Mononuclear cell (primary cell): ENCODE data around the gene IYD. TPM values are rescaled to one million over a fixed set of nuclear protein-coding genes. Genes with fewer than 3 reads are reported as not detected.
"Not testable (repeated sequence)": the region's sequence is repeated elsewhere in the genome, so short reads cannot be mapped to it uniquely, and the experiment has no call there.

Source experiments
- H3K27me3 ChIP-seq: 2 replicates; pipeline ENCODE4 v1.6.0; 2011; ENCODE audit warnings: low read length, control low read depth; ENCODE audit not compliant: insufficient read depth
- H3K4me1 ChIP-seq: 2 replicates; pipeline ENCODE4 v1.5.1; 2011; ENCODE audit warnings: mild to moderate bottlenecking, low read length, control low read depth; ENCODE audit not compliant: insufficient read depth
- H3K4me3 ChIP-seq: 2 replicates; pipeline ENCODE4 v1.5.1; 2011; ENCODE audit warnings: mild to moderate bottlenecking, low read length, moderate library complexity
- H3K9me3 ChIP-seq: 2 replicates; pipeline ENCODE4 v1.5.1; 2011; ENCODE audit warnings: low read depth, mild to moderate bottlenecking, control low read depth, low read length
- total RNA-seq: library from RNA; depleted of rRNA; stranded (reverse); fragments of >200 nt; gene quantifications from one replicate; pipeline ENCODE4 v1.2.3, GENCODE V29; 2012

Gene IYD
- total RNA-seq, 1 donor: not detected

GRCh38 chr6:150425508-150425907 is 56.7 kb downstream of the IYD start:
- Histone ChIP-seq H3K9me3 (no peaks in the 10 kb centered on the region), H3K27me3 (no peaks in the 10 kb centered on the region), H3K4me1 (no peaks in the 10 kb centered on the region), H3K4me3 (no peak overlapping the region)

GRCh38 chr6:150426198-150426597 is 57.4 kb downstream of the IYD start:
- Histone ChIP-seq H3K4me3 (no peak overlapping the region), H3K9me3 (no peaks in the 10 kb centered on the region), H3K4me1 (no peaks in the 10 kb centered on the region), H3K27me3 (no peaks in the 10 kb centered on the region)

GRCh38 chr6:150427037-150427602 is 58.3 kb downstream of the IYD start:
- Histone ChIP-seq H3K27me3 (no peaks in the 10 kb centered on the region), H3K4me3 (no peak overlapping the region), H3K9me3 (no peaks in the 10 kb centered on the region), H3K4me1 (no peaks in the 10 kb centered on the region)

DNA sequence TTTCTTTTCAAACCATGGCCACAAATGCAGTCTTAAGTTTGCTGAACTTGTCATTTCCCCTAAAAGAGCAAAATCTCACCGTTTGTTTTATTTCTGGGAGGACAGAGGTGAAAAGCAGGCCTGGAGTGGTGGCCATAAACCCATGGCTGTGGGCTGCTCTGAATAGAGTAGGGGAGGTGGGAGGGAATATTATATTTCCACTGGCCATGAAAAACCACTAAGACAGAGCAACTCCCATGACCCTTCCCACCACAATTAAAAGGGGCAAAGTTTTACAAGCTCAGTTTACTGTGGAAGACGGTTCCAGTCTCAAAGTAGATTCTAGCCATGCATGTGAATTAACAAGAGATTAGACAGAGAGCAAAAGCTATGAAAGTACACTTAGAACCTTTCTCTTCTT is 59.0 kb downstream of the IYD start:
- H3K4me3 ChIP-seq: no peak overlapping the region
- H3K27me3 ChIP-seq: no peaks in the 10 kb centered on the region
- no peaks in the 10 kb centered on the region for H3K4me1 ChIP-seq
- no peaks in the 10 kb centered on the region for H3K9me3 ChIP-seq

GRCh38 chr6:150430815-150431214 is 62.0 kb downstream of the IYD start:
- Histone ChIP-seq H3K4me1 (no peaks in the 10 kb centered on the region), H3K9me3 (no peaks in the 10 kb centered on the region), H3K27me3 (no peaks in the 10 kb centered on the region), H3K4me3 (no peak overlapping the region)

DNA sequence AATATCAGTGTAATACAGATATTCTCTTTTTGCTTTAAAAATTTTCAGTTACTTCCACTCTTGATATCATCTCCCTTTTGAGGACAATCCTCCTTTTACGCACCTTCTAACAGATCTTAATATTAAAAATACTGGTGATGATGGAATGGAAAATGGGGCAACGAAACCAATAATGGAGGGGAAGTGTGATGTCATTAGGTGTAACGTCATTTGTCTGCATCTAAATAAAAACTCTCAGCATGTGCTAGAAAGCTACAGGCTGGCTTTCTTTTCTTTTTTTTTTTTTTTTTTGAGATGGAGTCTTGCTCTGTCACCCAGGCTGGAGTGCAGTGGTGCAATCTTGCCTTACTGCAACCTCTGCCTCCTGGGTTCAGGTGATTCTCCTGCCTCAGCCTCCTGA is 66.5 kb downstream of the IYD start:
- no peaks in the 10 kb centered on the region for H3K9me3 ChIP-seq
- no peaks in the 10 kb centered on the region for H3K4me1 ChIP-seq
- no peaks in the 10 kb centered on the region for H3K27me3 ChIP-seq
- H3K4me3 ChIP-seq: no peak overlapping the region

GRCh38 chr6:150435832-150436231 is 67.0 kb downstream of the IYD start:
- Histone ChIP-seq H3K4me1 (no peaks in the 10 kb centered on the region), H3K4me3 (no peak overlapping the region), H3K27me3 (no peaks in the 10 kb centered on the region), H3K9me3 (no peaks in the 10 kb centered on the region)

GRCh38 chr6:150439373-150439772 is 70.6 kb downstream of the IYD start:
- no peaks in the 10 kb centered on the region for H3K9me3 ChIP-seq
- H3K4me1 ChIP-seq: no peaks in the 10 kb centered on the region
- no peak overlapping the region for H3K4me3 ChIP-seq
- no peaks in the 10 kb centered on the region for H3K27me3 ChIP-seq

GRCh38 chr6:150443621-150444020 is 74.8 kb downstream of the IYD start:
- Histone ChIP-seq H3K4me3 (no peak overlapping the region), H3K9me3 (no peaks in the 10 kb centered on the region), H3K4me1 (no peaks in the 10 kb centered on the region)

DNA sequence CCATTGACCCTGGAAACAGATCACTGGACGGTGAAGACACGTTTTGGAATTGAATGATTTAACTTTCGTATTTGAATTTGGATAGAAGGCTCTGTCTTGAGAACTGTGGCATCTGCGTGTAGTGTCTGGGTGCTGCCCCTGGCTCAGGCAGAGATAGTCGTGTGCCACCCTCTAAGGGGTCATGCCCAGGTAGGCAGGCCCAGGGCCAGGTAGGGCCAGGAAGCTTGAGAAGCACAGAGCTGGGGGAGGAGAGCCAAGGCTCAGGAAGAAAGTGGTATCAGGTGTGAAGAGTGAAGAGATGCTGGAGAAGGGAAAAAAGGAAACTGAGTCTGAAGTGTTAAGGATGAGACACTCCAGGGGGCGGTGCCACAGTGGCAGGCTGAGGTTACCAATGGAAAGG is 75.5 kb downstream of the IYD start:
- Histone ChIP-seq H3K4me3 (no peak overlapping the region), H3K27me3 (no peaks in the 10 kb centered on the region), H3K4me1 (no peaks in the 10 kb centered on the region), H3K9me3 (no peaks in the 10 kb centered on the region)

More at GRCh38 chr6:150443621-150444020, 74.8 kb downstream of the IYD start:
- H3K27me3 ChIP-seq: no peaks in the 10 kb centered on the region

DNA sequence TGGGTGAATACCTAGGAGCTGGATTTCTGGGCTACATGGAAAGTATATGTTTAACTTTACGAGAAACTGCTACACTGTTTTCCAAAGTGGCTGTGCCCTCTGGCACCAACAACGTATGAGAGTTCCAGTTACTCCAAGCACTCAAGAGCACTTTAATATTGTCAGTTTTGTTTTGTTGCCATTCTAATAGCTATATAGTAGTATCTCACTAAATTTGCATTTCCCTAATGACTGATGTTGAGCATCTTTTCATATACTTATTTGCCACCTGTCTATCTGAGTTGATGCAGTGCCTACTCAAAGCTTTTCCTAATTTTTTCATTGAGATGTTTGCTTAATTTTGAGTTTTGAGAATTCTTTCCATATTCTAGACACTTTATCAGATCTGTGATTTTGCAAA is 76.7 kb downstream of the IYD start:
- H3K4me3 ChIP-seq: no peak overlapping the region
- no peaks in the 10 kb centered on the region for H3K27me3 ChIP-seq
- no peaks in the 10 kb centered on the region for H3K9me3 ChIP-seq
- H3K4me1 ChIP-seq: no peaks in the 10 kb centered on the region

- H3K4me1 ChIP-seq: no peaks in the 10 kb centered on the region
- no peaks in the 10 kb centered on the region for H3K9me3 ChIP-seq
- no peaks in the 10 kb centered on the region for H3K27me3 ChIP-seq
- no peak overlapping the region for H3K4me3 ChIP-seq
These were observed 79.4 kb downstream of the IYD start for GRCh38 chr6:150448221-150448620.

GRCh38 chr6:150449055-150449454 is 80.2 kb downstream of the IYD start:
- H3K4me1 ChIP-seq, H3K9me3 ChIP-seq, H3K4me3 ChIP-seq, H3K27me3 ChIP-seq: not testable (repeated sequence)

DNA sequence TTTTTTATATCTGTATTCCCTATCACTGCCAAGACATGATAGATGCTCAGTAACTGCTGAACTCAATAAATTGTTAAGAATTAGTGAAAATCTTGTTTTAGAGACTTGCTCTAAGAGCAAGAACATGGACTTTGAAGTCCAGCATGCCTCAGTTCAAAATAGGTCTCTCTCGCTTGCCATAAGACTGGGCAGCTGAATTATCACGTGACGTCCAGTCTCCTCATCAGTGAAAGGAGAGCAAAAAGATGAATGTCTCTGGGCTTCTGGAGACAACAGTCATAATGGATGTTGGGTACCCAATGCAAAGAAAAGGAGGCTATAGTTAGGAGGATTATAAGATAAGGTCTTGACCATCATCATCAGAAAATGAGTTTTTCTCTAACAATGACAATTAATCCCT is 82.1 kb downstream of the IYD start:
- H3K27me3 ChIP-seq: no peaks in the 10 kb centered on the region
- no peak overlapping the region for H3K4me3 ChIP-seq
- H3K9me3 ChIP-seq: no peaks in the 10 kb centered on the region
- H3K4me1 ChIP-seq: no peaks in the 10 kb centered on the region

DNA sequence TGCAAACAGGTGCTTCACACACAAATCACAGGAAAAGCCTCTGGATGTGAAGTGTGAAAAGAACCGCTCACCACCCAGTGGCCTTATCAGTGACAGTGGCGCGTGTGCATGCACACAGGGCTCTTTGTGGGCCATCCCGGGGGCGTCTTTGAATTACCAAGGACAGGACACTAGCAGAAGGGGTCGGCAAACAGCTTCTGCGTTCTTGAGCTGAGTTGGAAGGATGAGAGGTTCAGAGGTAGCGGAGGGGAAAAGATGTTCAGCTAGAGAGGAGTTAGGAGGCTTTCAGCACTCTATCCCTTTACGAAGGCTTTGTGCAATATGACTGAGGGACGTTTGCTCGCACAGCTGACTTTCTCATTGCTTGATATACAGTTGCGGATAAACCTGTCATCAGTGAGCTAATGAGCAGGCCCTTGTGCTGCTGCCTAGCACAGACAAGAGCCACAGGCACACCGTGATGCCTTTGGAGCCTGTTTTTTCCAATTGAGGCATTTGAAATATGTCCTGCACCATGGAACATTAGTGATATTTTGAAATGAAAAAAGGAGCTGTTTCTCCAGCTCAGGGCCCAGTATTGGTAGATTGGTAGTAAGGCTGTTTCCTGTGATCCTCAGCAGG is 83.1 kb downstream of the IYD start:
- Histone ChIP-seq H3K9me3 (no peaks in the 10 kb centered on the region), H3K27me3 (no peaks in the 10 kb centered on the region), H3K4me1 (no peaks in the 10 kb centered on the region), H3K4me3 (no peak overlapping the region)
